NCI-H460 (cell line): Measurements from ENCODE around the gene PLXNA2. TPM values are rescaled to one million over a fixed set of nuclear protein-coding genes. Genes with fewer than 3 reads are reported as not detected.

ENCODE experiments used
- DNase-seq: peaks from one replicate; pipeline ENCODE4 v3.0.0-alpha.2; 2016; ENCODE audit warnings: low read depth; ENCODE audit errors: extremely low read depth
- total RNA-seq: library from RNA; depleted of rRNA; stranded (reverse); fragments of >200 nt; shearing (Covaris generic); gene quantifications from 2 replicates; pipeline ENCODE4 v1.2.3, GENCODE V29; 2014

Gene PLXNA2
- total RNA-seq, 1 experiment from 2014 or later, result 6.5 TPM

DNA sequence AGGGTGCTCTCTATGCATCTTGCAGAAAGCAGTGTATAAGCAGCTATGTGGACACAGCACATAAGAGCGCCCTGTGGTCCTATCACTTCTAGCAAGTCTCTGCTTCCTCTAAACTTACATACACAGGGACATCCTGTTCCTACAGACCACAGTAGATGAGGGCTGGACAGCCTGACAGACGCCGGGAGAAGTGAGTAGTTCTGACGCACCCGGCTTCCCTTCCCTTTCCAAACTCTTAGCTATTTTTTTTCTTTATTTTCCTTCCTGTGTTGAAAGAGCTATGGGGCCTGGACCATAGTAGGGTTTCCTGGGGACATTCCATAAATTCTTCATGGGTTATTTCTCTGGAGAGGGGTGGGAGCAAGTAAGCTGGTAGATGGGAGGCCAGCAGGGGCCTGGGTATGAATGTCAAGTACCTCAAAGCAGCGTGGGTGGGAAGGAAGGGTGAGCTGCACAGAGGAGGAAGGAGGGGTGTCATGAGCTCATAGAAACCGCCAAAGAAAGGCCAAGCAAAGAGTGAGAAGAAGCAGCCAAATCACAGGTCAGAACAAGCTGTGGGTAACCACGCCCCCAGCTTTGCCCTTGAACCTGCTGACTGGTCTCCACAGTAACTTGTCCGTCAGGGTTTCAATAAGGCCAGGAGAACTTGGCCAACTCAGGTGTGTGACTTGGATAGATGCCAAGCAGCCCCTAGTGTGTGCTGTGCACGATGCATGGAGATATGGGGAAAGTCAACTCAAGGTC, 36.6 kb downstream of the PLXNA2 start:
- DNase-seq, result peak; percentile 25

DNA sequence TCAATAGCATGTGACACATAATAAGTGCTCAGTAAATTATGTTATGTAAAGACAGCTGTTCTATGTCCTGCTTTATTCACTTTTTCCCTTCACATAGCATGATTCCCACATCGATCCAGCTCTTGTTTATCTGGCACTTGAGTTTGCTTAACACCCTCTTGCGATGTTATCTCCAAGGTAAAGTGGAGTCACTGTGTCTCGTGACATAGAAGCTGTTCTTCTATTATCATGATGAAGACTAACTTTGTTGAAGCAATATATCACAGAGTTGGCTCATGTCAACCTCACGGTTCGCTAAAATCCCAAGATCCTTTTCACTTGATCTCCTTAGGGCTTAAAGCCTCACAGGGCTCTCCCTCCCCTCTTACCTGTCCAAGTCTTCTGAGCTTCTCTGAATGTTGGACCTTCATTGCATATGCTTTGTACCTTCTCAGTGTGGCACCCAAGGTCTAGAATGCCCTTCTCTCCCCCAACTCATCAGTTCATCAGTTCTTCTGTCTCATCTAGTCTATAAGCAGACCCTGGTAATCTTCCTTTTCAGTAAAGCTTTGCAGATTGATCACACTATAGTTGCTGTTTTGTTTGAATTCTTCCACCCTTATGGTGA, 38.0 kb downstream of the PLXNA2 start:
- DNase-seq, result no peak

DNA sequence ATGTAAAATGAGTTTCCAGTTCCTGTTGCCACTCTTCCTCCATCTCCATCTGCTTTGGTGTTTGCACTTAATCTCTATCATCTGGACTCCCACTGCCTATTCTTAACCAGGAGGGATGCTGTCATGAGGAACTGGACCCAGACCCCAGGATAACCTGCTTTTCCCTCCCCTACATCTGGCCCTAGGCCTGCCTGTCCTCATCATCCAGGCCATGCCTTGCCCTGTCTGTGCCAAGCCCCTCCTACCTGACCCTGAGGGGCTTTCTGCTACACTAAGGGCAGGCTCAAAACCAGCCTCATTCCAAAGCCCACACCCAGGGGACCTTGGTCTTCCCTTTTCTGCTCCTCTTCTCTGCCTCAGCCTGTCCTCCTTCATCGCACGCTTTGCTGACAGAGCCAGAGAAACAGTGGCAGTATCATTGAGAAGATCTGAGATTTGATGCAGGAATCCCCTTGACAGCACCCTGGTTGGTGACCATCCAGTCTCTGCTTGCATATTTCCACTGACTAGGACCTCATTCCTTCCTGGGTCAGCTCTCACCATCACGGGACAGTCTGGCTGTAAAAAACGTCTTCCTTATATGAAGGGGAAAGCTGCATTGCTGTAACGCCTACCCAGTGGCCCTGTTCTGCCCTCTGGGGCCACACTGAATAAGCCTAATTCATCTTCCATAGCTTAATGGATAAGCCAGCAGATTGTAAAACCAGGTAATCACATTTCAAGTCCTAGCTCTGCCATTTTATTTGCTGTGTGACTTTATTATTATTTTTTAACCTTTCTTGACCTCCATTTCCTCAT, 38.8 kb downstream of the PLXNA2 start:
- no peak for DNase-seq

DNA sequence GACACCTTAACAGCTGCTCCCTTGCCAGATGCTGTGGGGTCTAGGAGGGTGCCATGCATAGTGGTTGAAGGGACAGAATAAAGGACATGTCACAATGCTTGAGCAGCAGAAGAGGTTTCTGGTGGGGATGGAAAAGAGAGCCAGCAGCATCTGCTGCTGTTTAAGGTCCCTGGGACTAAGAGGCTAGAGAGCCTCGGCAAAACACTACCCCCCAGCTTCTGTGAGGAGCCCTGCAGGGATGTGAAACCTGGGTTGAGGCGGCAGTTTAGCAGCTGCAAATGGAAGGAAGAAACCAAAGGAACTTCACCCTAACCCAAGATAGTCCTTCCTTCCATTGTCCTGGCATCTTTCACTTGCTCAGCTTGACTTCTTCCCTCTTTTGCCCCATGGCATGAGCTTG, 39.4 kb downstream of the PLXNA2 start:
- no peak for DNase-seq

DNA sequence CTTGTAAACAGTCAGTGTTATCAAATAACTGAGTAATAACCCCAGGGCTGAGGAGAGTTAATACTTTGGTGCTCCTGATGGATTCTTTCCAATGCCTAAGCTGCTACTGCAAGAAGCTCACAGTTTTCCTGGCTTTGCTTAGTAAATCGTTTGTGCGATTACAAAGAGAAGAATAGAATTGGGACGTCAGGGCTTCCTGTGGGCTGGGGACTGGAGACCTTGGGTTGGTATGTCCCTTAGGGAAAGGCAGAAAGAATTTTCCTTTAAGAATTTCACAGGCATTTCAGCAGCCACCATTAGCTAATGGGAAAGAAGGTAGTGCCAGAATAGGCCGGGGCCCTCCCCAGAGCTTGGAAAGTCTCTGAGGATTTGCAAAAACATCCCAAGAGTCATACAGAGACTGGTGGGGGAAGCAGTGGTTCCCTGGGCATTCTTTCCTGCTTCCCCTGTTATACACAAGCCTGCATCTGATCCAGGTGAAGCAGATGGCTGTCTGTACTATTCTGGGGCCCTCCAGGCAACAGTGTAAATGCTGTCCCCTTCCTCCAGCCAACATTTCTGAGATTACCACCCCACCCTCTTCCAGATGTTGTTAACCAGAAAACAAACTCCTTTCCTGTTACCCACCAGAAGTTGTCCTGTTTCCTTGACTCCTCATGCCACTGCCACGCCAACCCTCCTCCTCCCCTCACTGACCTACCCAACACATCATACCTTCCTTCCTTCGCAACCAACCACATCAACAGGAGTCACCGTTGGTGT, 40.2 kb downstream of the PLXNA2 start:
- DNase-seq, result peak; percentile 54

DNA sequence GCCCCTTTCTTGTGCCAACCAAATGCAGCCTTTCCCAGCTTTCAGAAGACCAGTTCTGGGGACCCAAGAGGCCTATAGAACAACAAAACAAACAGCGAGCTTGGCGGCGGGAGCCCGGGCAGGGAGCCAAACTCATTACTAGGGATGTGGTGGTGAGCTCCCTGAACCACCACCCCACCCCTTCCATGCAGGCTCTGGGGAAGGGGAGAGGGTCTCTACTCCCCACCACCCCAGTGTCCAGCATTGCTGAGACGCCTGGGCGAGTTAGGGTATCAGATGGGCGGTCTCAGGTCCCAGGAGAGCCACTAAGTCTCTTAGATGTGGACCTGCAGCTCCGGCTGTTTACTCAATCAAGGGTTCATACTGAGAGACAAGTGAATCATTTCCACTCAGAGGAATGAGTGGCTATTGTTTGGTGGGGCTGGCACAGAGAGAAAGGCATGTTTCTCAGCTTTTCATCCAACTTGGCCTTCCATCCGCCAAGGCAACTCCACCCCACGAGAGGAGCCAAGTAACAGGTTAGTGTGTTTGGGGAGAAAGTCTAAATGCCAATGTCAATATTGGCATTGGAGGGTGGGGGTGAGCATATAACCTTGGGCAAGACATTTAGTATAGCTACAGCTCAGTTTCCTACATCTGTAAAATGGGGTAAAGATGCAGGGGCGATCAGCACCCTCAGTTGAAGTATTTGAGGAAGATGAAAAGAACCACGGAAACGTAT, 40.9 kb downstream of the PLXNA2 start:
- peak; percentile 87 for DNase-seq

DNA sequence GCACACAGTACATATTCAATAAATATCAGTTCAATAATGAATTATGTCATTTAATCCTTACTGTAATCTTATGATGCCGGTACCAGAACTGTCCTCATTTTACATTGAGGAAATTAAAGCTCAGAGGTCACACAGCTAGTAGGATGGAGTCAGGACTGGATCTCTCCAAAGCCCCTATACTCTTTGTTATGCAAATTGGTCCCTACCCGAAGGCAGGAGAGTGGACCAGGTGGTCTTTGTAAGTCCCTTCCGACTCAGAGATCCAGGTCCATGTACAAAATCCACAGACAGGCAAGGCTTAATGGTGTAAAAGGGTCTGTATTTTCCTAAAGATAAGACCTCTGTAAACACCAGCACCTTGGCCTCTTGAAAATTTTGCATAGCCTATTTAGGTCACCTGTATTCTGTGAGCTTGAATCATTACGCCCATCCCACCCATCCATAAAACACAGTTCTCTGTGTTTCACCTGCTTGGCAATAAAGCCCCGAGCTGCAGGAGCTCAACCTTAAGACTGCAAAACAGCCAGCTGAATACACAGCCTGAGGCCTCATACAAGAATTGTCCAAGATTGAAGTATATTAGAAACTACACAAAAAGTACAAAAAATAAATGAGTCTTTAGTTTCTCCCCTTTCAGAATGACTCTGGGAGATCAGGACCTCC, 41.7 kb downstream of the PLXNA2 start:
- no peak for DNase-seq

DNA sequence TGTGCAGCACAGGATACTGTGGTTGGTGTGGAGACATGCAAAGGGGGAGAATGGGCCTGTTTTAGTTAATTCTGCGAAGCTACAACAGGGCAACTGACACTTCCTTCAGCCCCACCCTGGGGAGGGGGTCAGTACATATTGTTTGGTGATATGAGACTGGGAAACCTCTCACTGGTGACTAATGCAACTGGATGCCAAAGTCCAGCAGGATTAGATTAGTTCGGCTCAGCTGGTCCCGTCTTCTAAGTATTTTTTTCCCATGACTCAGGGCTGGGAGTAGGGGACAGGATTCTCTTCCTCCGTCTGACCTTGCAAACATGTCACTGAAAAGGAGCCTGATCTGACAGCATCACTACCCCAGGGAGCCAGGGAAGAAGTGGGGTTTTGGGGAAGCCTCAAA, 43.0 kb downstream of the PLXNA2 start:
- peak; percentile 69 for DNase-seq

DNA sequence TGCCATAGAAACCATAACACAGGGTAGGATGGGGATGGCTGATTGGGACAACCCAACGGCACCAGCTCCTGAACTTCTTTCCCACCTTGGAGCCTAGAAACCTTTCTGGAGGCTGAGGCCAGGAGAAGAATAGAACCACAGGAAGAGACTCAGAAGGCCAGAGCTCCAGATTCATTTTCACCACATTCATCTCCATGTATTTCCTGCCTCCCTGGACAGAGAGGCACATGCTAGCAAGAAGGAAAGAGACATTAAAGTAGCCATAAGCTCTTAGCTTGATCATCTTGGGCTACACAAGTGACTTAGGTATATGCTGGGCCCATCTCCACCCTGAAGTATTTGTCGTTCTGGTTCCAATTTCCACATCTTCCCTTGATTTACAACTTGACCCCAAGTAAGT, 44.1 kb downstream of the PLXNA2 start:
- DNase-seq, result no peak

DNA sequence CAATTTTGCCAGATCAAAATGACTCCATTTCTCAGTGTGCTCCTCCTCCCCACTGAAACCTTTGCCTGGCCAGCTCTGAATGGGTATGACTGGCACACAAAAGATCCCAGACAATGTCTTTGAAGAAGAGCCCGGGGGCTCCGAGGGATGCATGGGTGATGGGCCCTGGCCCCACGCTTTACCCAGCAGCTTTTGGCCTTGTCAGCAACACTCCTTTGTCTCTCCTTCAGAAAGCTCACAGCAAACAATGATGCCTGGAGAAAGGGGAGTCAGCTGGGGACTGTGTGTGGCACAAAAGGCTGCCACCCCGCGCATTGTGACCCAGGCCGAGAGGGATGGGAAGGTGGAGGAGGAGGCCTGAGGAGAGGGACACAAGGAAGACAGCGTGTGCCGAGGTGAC, 45.9 kb downstream of the PLXNA2 start:
- DNase-seq, result no peak

DNA sequence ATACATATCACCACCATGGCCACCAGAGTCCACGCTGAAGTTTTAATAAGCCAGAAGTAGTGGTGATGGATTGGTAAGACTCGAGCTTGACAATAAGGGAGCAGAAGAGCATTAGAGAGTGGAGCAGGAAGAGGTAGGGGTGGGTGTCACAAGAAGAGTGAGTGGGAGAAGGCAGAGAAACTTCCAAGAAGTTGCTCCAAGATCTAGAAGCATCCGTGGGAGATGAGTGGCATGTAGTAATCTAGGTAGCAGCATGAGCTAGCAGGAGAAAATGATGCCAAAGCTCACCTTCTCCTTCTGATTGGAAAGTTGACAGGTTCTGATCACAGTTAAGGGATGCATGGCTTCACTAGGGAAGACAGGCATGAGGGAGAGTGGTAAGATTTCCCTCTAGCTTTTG, 49.2 kb downstream of the PLXNA2 start:
- DNase-seq, result no peak

DNA sequence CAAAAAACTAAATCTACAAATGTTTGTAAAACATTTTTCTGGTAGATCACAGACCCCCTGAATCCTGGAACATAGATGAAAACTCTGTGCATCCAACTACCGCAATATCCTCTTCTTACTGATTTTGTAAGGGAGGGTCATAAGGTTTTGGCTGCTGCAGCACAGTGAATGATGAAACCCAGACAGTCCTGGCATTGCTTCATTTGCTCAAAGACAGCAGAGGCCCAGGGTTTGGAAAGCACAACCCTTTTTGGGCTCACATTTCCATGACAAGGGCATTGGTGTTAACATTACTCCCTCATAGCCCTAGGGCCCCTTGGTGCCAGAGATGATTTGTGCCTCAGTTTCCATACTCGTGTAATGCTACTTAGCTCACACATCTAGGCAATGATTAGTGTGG, 51.2 kb downstream of the PLXNA2 start:
- no peak for DNase-seq

DNA sequence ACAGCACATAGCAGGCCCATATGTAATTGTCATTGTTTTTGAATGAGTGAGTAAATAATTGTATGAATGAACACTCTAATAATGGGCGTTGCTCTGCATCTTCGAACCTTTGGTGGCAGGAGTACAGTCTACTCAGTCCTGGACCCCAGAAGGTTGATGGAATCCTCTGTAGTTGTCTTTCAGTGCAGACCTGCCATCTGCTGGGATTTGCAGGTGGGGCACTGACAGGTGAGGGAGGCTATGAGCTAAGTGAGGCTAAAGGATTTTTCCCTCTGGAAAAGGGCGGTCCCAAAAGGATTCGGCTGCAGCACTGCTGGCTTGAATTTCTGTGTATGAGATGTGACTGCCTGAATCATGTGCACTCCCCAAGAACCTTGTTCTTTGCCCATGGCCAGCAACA, 53.4 kb downstream of the PLXNA2 start:
- DNase-seq, result no peak

DNA sequence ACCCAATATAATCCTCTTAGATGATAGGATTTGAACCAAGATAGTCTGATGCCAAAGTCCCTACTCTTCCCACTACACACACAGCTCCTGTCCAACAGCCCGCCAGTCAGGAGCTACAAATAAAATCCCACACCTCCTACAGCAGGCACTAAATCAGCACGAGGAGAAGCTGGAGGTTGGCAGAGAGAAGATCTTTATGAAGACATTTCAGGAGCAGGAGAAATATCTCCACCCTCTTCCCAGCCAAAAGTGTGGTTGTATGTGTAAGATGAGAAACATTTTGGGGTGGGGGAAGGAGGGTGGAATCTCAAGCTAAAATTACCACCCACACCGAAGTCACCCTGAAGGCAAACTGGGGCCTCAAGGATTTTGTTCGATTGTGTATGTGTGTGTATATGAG, 54.5 kb downstream of the PLXNA2 start:
- DNase-seq, result no peak

DNA sequence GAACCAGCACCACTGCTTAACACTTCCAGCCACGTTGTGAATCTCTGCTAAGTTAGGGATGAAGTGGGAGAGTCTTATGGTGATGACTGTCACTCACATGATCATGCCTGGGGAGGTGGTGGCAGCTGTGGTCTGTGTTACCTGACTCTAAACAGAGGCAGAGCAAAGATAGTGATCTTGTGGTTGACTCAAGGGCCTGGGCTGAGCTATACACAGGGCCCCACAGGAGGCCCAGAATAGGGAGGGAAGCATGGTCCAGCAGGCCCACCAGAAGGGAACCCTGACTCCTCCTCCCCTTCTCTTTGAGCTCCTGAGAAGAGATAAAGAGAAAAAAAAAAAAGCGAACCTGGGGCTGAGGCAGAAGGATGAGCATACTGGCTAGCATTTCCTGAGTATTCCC, 55.0 kb downstream of the PLXNA2 start:
- DNase-seq, result no peak

DNA sequence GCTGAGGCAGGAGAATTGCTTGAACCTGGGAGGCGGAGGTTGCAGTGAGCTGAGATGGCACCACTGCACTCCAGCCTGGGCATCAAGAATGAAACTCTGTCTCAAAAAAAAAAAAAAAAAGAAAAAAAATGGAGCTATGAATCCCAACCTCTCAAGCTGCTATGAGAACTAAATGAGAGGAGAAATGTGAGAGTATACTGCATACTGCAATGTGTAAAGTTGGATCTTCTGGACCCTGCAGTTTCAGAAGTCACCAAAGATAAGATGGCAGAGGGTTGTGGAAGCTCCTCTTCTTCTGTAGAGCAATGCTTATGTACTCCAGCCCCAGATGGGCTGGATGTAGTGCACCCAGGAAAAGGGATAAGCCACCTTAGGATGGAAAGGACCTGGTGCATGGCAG, 55.6 kb downstream of the PLXNA2 start:
- DNase-seq, result no peak

DNA sequence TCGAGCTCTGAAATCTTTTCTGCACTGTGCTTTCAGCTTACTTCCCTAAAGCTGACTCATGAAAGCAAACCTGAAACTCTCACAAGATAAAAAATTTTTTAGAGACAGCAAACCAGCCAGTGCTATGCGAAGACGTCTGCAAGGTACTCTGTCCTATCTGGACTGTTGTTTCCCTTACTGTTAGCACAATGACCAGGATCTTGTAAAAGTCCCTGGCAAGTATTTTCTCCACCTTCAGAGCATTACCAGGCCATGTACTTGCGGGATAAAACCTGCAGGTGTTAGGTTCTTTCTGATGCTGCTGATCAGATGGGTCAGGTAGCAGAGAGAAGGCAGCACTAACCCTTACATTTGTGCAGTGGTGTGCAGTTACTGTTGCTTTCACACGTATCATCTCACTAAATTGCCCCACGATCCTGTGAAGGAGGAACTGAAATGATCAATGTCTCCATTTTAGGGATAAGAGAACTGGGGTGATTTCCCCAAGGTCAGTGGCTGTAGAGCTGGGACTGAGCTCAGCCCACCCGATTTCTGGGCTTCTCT, 56.6 kb downstream of the PLXNA2 start:
- DNase-seq, result no peak

DNA sequence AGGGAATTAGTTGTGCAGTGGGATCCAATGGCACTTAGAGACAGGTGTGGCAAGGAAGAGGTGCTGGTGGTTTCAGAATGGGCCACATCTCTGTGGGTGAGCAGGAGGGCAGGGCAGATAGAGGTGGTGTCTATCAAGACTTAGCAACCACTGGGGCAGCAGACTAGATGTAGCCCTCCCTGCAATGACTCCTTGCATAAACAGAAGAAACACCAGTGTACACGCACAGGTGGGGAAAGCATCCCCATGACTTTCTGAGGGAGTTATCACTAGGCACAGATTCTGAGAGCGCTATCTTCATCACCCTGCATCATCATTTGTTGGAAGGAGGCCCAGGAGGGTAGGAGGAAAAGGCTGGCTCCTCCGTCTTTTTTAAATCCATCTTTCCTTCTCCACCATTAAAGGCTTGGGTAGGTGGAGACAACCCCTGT, 58.4 kb downstream of the PLXNA2 start:
- no peak for DNase-seq

DNA sequence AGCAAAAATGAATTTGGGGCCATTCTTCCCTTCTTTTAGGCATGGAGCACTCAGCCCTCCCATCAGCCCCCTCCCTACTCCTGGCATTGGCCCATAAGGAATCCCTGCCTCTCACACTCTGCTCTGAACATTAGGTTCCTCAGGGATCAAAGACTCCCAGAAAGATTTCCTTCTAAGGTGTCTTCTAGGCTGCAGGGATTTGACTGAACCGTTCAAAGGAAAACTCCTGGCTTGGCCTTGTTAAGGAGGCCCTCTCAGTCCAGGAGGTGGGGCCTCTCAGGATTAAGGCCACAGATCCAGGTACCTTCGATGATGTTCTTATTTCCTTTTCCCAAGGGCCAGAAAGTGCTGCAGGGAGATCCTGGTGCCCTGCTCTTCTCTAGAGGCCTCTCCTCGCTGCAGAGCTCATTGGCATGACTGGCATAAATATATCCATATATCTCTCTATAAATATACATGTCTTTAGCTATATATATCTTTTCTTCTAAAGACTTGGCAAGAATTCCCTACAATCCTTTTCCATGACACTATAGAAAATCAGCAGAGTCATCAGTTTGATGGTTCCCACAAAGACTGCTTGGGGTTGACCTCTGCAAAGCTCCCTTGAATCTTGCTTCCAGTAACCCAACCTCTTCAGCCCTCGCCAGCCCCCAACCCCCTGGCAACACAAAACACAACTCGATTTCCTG, 59.1 kb downstream of the PLXNA2 start:
- DNase-seq, result no peak
